Stimulated activated CD4-positive, alpha-beta T cell treated with anti-CD3 and anti-CD28 coated beads, Interleukin-12 subunit alpha, Interleukin-12 subunit beta, amount 100 ng/mL, for 24 hours (primary cell): ENCODE measurements around the gene LIFR.

Experiments used
- DNase-seq, 2 experiments: peaks; one replicate each; pipeline ENCODE4 v3.0.0-alpha.2; 2020; ENCODE audit warnings: low read depth in 2 of 2

The LIFR gene

DNA sequence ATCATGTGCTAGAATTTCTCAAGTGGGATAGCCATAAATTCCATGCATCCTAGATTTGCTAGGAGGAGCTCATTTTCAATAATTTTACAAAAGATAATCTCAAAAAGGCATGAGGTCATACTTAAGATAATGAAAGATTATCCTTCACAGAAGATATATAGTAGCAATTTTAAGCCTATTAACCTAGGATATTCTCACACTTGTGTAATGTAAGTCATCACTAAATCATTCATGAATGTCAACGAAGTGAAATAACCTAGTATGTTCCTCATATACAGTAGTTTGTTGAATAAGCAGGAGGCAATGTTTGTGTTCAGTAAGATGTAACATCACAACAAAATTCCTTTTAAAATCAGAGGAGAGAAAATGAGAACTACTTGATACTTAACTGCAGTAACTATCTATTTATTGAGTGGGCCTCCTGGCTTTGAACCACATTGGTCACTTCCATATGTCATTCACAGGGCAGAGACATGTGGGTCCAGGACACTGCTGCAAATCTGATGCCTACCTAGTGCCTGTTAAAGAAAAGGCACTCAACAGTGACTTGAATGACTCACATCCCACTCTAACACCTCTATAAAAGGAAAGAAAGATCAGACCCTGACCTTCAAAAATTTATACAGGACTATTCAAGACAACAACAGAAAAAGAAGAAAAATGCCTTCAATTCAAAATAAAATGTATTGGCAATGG lies 8.2 kb downstream of the LIFR start:
- no peak for DNase-seq

DNA sequence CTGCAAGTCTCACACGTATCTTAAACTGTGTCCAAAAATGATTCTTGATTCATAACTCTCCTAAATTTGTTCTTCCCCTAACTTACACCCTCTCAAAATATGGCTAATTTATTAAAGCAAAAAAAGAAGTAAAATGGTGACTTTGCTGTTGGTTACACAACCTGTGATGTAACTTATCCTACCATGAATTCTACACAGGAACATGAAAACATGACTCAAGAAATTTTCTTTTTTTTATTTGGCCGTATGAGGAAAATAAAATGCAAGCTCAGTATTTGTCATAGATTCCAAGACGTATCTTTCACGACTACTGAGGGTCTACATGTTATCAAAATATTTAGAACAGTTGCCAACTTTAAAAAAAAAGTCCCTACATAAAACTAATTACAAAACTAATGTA lies 9.2 kb downstream of the LIFR start:
- no peak for DNase-seq

DNA sequence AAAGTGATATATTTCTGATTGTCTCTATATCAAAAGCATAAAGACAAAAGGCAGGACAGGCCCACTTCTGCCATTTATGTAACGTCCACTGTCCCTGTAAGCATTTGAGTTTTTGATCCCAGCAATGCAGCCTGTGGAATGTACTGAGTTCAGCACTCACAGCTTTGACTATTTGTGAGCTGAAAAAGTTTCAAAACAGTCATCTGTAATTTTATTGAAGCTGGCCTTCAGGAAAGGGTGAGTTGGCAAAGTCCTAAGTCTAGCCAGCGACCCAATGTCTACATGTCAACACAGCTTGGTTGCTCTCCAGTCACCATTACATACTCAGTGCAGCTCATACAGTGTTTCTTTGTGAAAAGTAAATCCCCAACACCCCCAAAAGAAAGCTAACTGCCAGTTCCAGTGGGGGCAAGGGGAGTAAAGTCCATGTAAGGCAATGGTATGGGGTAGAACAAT lies 9.7 kb downstream of the LIFR start:
- no peak for DNase-seq

DNA sequence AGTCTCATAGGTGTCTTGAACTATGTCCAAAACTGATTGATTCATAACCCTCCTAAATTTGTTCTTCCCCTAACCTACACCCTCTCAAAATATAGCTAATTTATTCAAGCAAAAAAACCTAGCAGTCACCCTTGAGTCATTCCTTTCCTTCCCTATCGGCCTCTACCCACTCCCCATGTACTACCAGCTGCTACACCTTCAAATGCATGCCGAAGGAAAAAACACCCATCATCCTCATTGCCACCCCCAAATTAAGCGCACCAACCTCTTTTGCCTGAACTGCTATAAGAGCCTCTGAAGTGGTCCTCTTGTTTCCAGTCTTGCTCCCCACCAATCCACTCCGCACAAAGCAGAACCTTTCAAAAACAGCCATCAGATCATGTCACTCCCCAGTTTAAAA lies 12.6 kb downstream of the LIFR start:
- no peak for DNase-seq

- DNase-seq, result no peak
Observed at GRCh38 chr5:38543074-38543473, 13.4 kb downstream of the LIFR start.

- no peak for DNase-seq
Observed at GRCh38 chr5:38541174-38541725, 15.2 kb downstream of the LIFR start.

DNA sequence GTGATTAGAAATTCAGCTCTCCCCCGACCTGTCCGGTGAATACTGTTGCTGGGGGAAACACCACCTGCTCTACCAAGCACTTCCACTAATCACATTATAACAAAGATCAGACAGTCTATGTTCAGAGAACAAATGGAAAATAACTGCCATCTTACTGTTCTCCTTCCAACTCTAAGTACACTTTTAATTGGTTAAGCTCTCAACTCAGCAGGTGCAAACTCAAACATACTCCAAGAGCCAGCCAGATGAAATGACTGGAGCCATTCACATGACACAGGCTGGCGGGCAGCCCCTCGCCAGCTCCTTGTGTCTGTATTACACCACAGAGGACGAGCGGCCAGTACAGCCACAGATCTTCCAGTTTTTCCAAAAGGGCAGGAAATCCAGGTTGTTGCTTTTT lies 16.1 kb downstream of the LIFR start:
- no peak for DNase-seq

- no peak for DNase-seq
Observed at GRCh38 chr5:38538161-38538560, 18.3 kb downstream of the LIFR start.

DNA sequence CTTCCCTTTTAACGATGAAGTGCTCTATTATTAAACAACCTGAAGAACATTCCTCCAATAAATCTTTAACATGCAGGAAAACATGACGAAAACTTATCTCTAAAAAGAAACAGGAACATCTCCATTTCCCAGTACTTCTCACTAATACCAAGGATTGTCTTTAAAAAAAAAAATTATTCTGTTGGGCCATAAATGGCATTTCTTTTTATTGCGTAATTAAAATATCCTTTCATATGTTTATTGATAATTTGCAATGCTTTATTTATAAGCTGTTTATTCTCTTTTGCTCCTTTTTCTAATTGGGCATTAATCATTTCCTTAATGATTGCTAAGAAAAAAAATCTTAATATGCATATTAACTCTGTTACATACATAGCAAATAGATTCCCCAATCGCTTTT lies 18.9 kb downstream of the LIFR start:
- no peak for DNase-seq

DNA sequence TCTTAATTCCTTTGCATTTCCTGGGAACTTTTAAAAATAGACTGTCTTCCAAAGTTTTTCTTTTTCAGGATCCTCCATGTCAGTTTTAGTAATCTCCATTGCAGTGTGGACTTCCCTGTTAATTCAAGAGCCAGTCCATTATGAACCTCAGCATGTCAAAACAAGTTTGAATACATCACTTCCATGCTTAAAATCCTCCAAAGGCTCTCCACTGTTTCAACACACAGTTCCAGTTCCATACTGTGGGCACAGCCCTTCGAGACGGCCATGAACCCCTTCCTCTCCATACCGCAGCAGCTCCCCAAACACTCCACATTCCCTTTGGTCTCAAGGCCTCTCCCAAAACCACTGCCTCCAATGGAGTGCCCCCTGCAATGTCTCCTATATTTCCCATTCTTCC lies 19.5 kb downstream of the LIFR start:
- no peak for DNase-seq

- DNase-seq, result no peak
Observed at GRCh38 chr5:38535845-38536244, 20.6 kb downstream of the LIFR start.

DNA sequence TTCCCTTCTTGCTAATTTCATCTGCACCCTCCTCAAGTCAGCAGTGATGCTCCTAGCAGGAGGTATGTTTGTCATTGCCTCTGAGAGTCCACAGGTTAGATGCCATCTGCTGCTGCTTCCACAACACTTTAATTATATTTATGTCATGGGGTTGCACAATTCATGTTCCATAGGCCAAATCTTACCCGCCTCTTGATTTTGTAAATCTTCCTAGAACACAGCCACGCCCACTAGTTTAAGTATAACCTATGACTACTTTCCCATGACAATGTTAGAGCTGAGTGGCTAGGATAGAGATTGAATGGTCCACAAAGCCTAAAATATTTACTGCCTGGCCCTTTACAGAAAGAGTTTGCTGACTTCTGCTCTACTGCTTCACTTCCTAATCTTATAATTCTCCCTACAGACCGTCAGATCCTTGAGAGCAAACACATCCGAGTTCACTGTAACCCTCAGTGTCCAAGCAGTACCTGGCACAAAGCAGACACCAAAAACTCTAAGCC lies 21.1 kb downstream of the LIFR start:
- no peak for DNase-seq

DNA sequence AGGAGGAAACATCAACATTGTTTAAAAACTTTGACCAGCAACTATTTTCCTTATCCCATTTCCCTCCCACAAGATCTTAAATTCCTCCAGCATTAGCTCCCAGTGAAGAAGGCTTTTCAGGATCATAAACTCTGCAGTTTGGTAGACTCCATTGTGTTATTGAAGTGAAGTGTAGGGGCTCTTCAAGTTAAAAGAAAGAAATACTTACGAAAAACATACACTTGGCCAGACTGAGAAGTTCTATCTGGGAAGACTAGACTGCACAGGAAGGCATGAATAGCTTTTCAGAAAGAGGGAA lies 22.3 kb downstream of the LIFR start:
- DNase-seq, result no peak

DNA sequence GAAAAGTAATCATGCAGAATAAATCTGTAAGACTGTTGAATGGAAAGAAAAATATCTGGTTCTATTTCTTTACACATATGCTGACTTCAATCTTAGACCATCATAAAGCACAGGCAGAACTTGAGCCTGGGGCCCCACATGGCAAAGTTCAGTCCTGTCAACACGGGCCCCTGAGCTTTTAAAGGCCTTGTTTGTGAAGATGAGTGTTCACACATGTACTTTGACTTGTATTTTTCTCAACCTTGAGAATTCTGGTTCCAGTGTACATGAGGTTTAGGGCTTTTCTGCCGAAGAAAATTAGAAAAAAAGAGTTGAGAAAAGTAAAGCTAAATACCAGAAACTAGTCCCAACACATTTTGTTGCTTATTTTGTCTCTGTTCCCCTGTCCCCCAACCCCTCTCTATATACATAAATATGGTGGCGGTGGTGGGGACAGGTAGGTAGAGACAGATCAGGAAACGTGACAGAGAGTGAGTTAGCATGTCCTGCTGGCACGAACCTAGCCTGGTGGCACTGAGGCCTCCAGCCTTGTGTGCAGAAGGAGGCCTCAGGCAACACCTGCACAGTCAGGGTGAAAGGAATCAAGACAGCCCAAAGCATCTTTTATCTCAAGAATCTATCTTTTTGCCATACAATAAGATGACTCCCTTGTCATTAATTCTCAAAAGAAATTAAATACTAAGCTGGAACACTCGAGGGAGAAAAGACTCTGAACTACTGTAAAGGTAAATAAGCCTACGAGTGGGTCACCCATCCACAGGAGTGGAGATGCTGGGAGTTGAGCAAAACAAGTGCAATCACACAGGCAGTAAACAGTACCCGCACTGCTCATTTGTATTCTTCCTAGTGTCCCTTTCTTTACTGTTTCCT lies 22.9 kb downstream of the LIFR start:
- DNase-seq, result no peak

GRCh38 chr5:38532165-38532669 lies 24.2 kb downstream of the LIFR start:
- DNase-seq, result no peak

GRCh38 chr5:38531518-38531917 lies 24.9 kb downstream of the LIFR start:
- DNase-seq, result no peak

- DNase-seq, result no peak
Observed at GRCh38 chr5:38529955-38530646, 26.3 kb downstream of the LIFR start.

- no peak for DNase-seq
Observed at GRCh38 chr5:38528162-38528703, 28.2 kb downstream of the LIFR start.

DNA sequence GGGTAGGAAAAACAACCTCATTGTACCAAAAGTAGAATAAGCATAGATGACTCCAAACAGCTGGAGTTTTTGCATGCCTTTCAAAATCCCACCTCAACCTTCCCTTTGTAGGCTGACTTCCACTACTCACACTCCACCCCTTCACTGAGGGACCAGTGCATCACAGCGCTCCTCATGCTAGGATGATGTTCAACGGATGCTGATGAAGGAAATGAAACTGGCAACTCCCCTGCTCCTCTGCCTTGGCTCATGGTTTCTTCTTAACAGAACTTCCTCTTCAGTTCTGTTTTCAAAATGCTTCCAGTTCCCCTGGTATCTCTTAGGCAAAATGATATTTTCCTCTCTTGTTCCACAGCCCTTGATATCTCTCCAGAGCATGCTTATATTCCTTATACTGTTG lies 29.0 kb downstream of the LIFR start:
- no peak for DNase-seq

DNA sequence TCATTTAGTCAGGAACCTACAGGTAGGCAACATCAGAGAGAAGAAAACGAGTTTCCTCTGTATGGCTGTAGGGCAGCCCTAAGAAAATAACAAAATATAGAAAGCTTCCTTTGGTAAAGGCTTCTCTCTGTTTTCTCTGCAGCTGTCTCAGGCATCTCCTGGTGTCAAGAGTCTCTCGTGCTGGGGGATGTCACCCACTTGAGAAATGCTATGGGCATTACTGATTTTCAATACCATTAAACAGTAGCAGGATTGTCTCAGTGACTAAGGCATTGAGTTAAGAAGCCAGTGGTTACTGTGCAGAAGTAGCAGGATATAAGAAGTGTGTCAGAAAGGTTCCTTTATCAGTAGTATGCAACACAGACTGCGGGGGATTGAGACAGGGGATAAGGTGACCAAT lies 32.4 kb downstream of the LIFR start:
- DNase-seq, result no peak

DNA sequence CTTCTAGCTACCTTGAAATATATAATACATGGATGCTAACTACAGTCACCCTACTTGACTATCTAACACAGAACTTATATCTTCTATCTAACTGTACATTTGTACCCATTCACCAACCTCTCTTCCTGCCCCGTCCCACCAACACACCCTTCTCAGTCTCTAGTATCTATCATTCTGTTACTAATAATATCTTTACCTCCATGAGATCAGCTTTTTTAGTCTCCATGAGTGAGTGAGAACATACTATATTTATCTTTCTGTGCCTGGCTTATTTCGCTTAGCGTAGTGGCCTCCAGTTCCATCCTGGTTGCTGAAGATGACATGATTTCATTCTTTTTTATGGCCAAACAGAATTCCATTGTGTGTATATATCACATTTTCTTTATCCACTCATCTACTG lies 37.0 kb downstream of the LIFR start:
- DNase-seq, result no peak

DNA sequence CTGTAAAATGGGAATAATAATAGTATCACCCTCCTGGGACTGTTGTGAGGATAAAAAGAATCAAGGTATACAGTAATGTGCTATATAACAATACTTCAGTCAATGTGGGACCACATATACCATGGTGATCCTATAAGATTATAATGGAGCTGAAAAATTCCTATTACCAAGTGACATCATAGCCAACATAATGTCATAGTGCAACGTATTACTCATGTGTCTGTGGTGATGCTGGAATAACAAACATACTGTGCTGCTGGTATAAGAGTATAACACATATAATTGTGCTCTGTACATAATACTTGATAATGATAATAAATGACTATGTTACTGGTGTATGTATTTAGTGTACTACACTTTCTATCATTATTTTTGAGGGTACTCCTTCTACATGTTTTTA lies 38.1 kb downstream of the LIFR start:
- no peak for DNase-seq
